IMR-90 (cell line): Measurements from ENCODE around the gene SOX2. TPM values are rescaled to one million over a fixed set of nuclear protein-coding genes. Genes with fewer than 3 reads are reported as not detected.

Experiments
- ATAC-seq: fragments of 200-7000 bp; cut with Tn5 transposase; 2 replicates; pipeline ENCODE4 v1.9.1; 2020; ENCODE audit warnings: low read depth, mild to moderate bottlenecking, moderate library complexity
- BruUV-seq: library from RNA; stranded (reverse); fragments of 400-500 nt; replicated peaks from 2 replicates; lab custom pipeline; 2021; lab: Mats Ljungman, UMichigan
- CTCF ChIA-PET: fragments of 300-600 bp; formaldehyde crosslinking; extraction: SDS; loops from one replicate; lab custom pipeline; 2021; ENCODE audit warnings: antibody characterized with exemption; lab: Yijun Ruan, JAX
- POLR2A ChIA-PET: fragments of 300-600 bp; sonication (Branson Sonifier 250); formaldehyde crosslinking; loops from one replicate; lab custom pipeline; 2022; ENCODE audit warnings: antibody characterized with exemption; ENCODE audit not compliant: unreplicated experiment; lab: Charles Lee
- DNase-seq: peaks from one replicate; pipeline ENCODE4 v3.0.0; 2013
- H2AFZ ChIP-seq: replicated peaks from 2 replicates; pipeline ENCODE3; 2013; ENCODE audit warnings: low read length, mild to moderate bottlenecking; ENCODE audit not compliant: poor library complexity
- H2AK5ac ChIP-seq: 2 replicates; pipeline ENCODE4 v1.6.1; 2013; ENCODE audit warnings: low read depth, low read length, inconsistent platforms
- H2AK9ac ChIP-seq: replicated peaks from 2 replicates; pipeline ENCODE3; 2013; ENCODE audit warnings: mild to moderate bottlenecking, low read depth, low read length, moderate library complexity; ENCODE audit not compliant: poor library complexity
- H2BK120ac ChIP-seq: 2 replicates; pipeline ENCODE4 v1.6.1; 2013; ENCODE audit warnings: low read depth, low read length, inconsistent platforms
- H2BK15ac ChIP-seq: 3 replicates; pipeline ENCODE4 v1.6.1; 2013; ENCODE audit warnings: low read depth, low read length, inconsistent platforms
- H2BK20ac ChIP-seq: 2 replicates; pipeline ENCODE4 v1.6.1; 2013; ENCODE audit warnings: low read depth, mild to moderate bottlenecking, inconsistent platforms, low read length, moderate library complexity
- H2BK5ac ChIP-seq: 2 replicates; pipeline ENCODE4 v1.6.1; 2013; ENCODE audit warnings: mild to moderate bottlenecking, low read depth, low read length, inconsistent platforms; ENCODE audit not compliant: poor library complexity, severe bottlenecking
- H3K14ac ChIP-seq: replicated peaks from 2 replicates; pipeline ENCODE4 v1.6.1; 2013; ENCODE audit warnings: low read depth, low read length, inconsistent platforms
- H3K18ac ChIP-seq: 2 replicates; pipeline ENCODE4 v1.6.1; 2013; ENCODE audit warnings: low read depth, low read length, control low read depth
- H3K23ac ChIP-seq: 2 replicates; pipeline ENCODE4 v1.6.1; 2013; ENCODE audit warnings: low read depth, low read length, inconsistent platforms
- H3K27ac ChIP-seq: 2 replicates; pipeline ENCODE4 v1.5.1; 2013; ENCODE audit warnings: mild to moderate bottlenecking, control low read depth, low read length; ENCODE audit not compliant: insufficient read depth
- H3K27me3 ChIP-seq: 2 replicates; pipeline ENCODE4 v1.6.1; 2013; ENCODE audit warnings: low read length; ENCODE audit not compliant: control insufficient read depth, insufficient read depth
- H3K36me3 ChIP-seq: 2 replicates; pipeline ENCODE4 v1.6.1; 2013; ENCODE audit warnings: low read length, mixed read lengths; ENCODE audit not compliant: control insufficient read depth, insufficient read depth
- H3K4ac ChIP-seq: 2 replicates; pipeline ENCODE4 v1.6.1; 2013; ENCODE audit warnings: low read depth, low read length, inconsistent platforms
- H3K4me1 ChIP-seq: 2 replicates; pipeline ENCODE4 v1.6.1; 2013; ENCODE audit warnings: low read length, mixed read lengths; ENCODE audit not compliant: control insufficient read depth, insufficient read depth
- H3K4me2 ChIP-seq: 2 replicates; pipeline ENCODE4 v1.6.1; 2013; ENCODE audit warnings: low read depth, mild to moderate bottlenecking, control low read depth, low read length, moderate library complexity
- H3K4me3 ChIP-seq: 2 replicates; pipeline ENCODE4 v1.5.1; 2013; ENCODE audit warnings: low read depth, mild to moderate bottlenecking, control low read depth, low read length, moderate library complexity; ENCODE audit not compliant: insufficient read depth
- H3K56ac ChIP-seq: 2 replicates; pipeline ENCODE4 v1.6.1; 2013; ENCODE audit warnings: low read length, inconsistent platforms; ENCODE audit not compliant: insufficient read depth; ENCODE audit errors: extremely low read depth
- H3K79me1 ChIP-seq, 2 experiments: 2 replicates each; pipeline ENCODE4 v1.6.1; 2013; ENCODE audit warnings: low read length in 2 of 2, inconsistent platforms in 1 of 2, low read depth in 1 of 2
- H3K9ac ChIP-seq: 2 replicates; pipeline ENCODE4 v1.6.1; 2013; ENCODE audit warnings: low read depth, low read length, control low read depth
- H3K9me1 ChIP-seq: 2 replicates; pipeline ENCODE4 v1.6.1; 2013; ENCODE audit warnings: low read length, inconsistent platforms; ENCODE audit not compliant: insufficient read depth
- H3K9me3 ChIP-seq: 2 replicates; pipeline ENCODE4 v1.6.1; 2013; ENCODE audit warnings: low read length; ENCODE audit not compliant: control insufficient read depth, insufficient read depth
- H4K20me1 ChIP-seq: 2 replicates; pipeline ENCODE4 v1.6.1; 2013; ENCODE audit warnings: low read length, inconsistent platforms; ENCODE audit not compliant: insufficient read depth
- H4K5ac ChIP-seq: 2 replicates; pipeline ENCODE4 v1.6.1; 2013; ENCODE audit warnings: mild to moderate bottlenecking, low read depth, low read length, control low read depth
- H4K8ac ChIP-seq, 2 experiments: 2 replicates each; pipeline ENCODE4 v1.6.1; 2013; ENCODE audit warnings: low read depth in 2 of 2, low read length in 2 of 2, control low read depth in 1 of 2, inconsistent platforms in 1 of 2
- H4K91ac ChIP-seq: 2 replicates; pipeline ENCODE4 v1.6.1; 2013; ENCODE audit warnings: low read depth, low read length, inconsistent platforms; ENCODE audit not compliant: insufficient read depth
- BHLHE40 ChIP-seq: fragments of 150-350 bp; IDR thresholded peaks from 2 replicates; pipeline ENCODE4 v1.6.1; 2016; ENCODE audit warnings: mild to moderate bottlenecking, low read depth, low read length
- CEBPB ChIP-seq: IDR thresholded peaks from 2 replicates; pipeline ENCODE4 v1.6.1; 2012; ENCODE audit warnings: low read depth, low read length, improper control_type of control experiment
- CHD1 ChIP-seq: IDR thresholded peaks from 2 replicates; pipeline ENCODE4 v1.6.1; 2012; ENCODE audit warnings: low read depth, low read length, improper control_type of control experiment
- FOS ChIP-seq: fragments of 150-350 bp; IDR thresholded peaks from 2 replicates; pipeline ENCODE4 v1.6.1; 2016; ENCODE audit warnings: low read depth, low read length
- MAFK ChIP-seq: IDR thresholded peaks from 2 replicates; pipeline ENCODE4 v1.6.1; 2012; ENCODE audit warnings: low read depth, low read length, improper control_type of control experiment
- MAZ ChIP-seq: IDR thresholded peaks from 2 replicates; pipeline ENCODE4 v1.6.1; 2012; ENCODE audit warnings: low read depth, mild to moderate bottlenecking, low read length, improper control_type of control experiment, moderate library complexity, borderline replicate concordance
- MXI1 ChIP-seq: IDR thresholded peaks from 2 replicates; pipeline ENCODE4 v1.6.1; 2012; ENCODE audit warnings: low read depth, mild to moderate bottlenecking, low read length, moderate library complexity, borderline replicate concordance
- NFE2L2 ChIP-seq: fragments of 150-350 bp; IDR thresholded peaks from 2 replicates; pipeline ENCODE4 v1.6.1; 2016; ENCODE audit warnings: low read depth, mild to moderate bottlenecking, low read length
- POLR2A ChIP-seq: IDR thresholded peaks from 2 replicates; pipeline ENCODE4 v1.6.1; 2012; ENCODE audit warnings: mild to moderate bottlenecking, low read depth, low read length
- RAD21 ChIP-seq: IDR thresholded peaks from 2 replicates; pipeline ENCODE4 v1.6.1; 2012; ENCODE audit warnings: low read length, improper control_type of control experiment
- RCOR1 ChIP-seq: IDR thresholded peaks from 2 replicates; pipeline ENCODE4 v1.6.1; 2012; ENCODE audit warnings: mild to moderate bottlenecking, low read length, improper control_type of control experiment; ENCODE audit not compliant: insufficient replicate concordance
- RFX5 ChIP-seq: IDR thresholded peaks from 2 replicates; pipeline ENCODE4 v1.8.0; 2012; ENCODE audit warnings: low read depth, mild to moderate bottlenecking, low read length, moderate library complexity
- SMC3 ChIP-seq: fragments of 150-350 bp; IDR thresholded peaks from 2 replicates; pipeline ENCODE4 v1.6.1; 2016; ENCODE audit warnings: low read depth, mild to moderate bottlenecking, antibody characterized with exemption, low read length, moderate library complexity
- WGBS, 2 experiments: methylation state at CpG; one replicate each; pipeline versions ENCODE4 v1.1.5 to v1.1.7; 2013; ENCODE audit warnings: missing lambda C conversion rate in 2 of 2; ENCODE audit not compliant: insufficient read length in 1 of 2; ENCODE audit errors: extremely low coverage in 2 of 2; 5-methylcytosine and 5-hydroxymethylcytosine counted together
- dilution Hi-C: fragments of 300-500 bp; cut with HindIII; formaldehyde crosslinking; loops from one replicate; pipeline ENCODE4 v1.14.3; 2018; ENCODE audit warnings: low sequenced_read_pairs; ENCODE audit not compliant: unreplicated experiment
- in situ Hi-C: fragments of 300-500 bp; cut with MboI; formaldehyde crosslinking; loops from 3 replicates; pipeline ENCODE4 v1.14.3; 2019; ENCODE audit warnings: low sequenced_read_pairs, inconsistent platforms, mixed read lengths
- intact Hi-C: fragments of 100-400 bp; cut with micrococcal nuclease; formaldehyde crosslinking; loops from 2 replicates; pipeline ENCODE4 v1.10.0; 2022
- polyA plus RNA-seq, 3 experiments: library from polyadenylated mRNA; depleted of rRNA; stranded (reverse); fragments of >200 nt; gene quantifications; 2 replicates each; pipeline ENCODE4 v1.2.3, GENCODE V29; 2012; ENCODE audit warnings: low replicate concordance in 1 of 3
- total RNA-seq: library from RNA; depleted of rRNA; stranded (reverse); fragments of >200 nt; gene quantifications from 2 replicates; pipeline ENCODE4 v1.2.3, GENCODE V29; 2012
- TF ChIP-seq, protein P1 (sequence below): fragments of 150-350 bp; IDR thresholded peaks from 2 replicates; pipeline ENCODE4 v1.6.1; 2017; ENCODE audit warnings: mild to moderate bottlenecking, antibody characterized with exemption, low read length, low read depth
- TF ChIP-seq, protein P2 (sequence below): fragments of 150-350 bp; IDR thresholded peaks from 2 replicates; pipeline ENCODE4 v1.6.1; 2016; ENCODE audit warnings: low read depth, mild to moderate bottlenecking, low read length, moderate library complexity, borderline replicate concordance
- TF ChIP-seq, protein P3 (sequence below): conservative IDR thresholded peaks from 2 replicates; pipeline ENCODE4 v1.5.1; 2012; ENCODE audit warnings: mild to moderate bottlenecking, low read depth, low read length, improper control_type of control experiment

SOX2 gene
- total and polyA plus RNA-seq, 2 of the 4 experiments (the other 2 are of a cell fraction) = not detected

DNA sequence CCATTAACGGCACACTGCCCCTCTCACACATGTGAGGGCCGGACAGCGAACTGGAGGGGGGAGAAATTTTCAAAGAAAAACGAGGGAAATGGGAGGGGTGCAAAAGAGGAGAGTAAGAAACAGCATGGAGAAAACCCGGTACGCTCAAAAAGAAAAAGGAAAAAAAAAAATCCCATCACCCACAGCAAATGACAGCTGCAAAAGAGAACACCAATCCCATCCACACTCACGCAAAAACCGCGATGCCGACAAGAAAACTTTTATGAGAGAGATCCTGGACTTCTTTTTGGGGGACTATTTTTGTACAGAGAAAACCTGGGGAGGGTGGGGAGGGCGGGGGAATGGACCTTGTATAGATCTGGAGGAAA, 1.5 kb downstream of the SOX2 start:
- H2BK20ac ChIP-seq = no peak overlapping the region
- H3K56ac ChIP-seq = no peak overlapping the region
- no peak overlapping the region for H4K8ac ChIP-seq
- DNase-seq (no peak), ATAC-seq (no peak)
- no peaks in the 10 kb centered on the region for H3K4me1 ChIP-seq
- POLR2A ChIA-PET = no interaction called here
- no peak overlapping the region for H2AK5ac ChIP-seq
- dilution Hi-C loops (no loop called here), in situ Hi-C loops (no loop called here), intact Hi-C loops (no loop called here)
- no peak overlapping the region for H2AFZ ChIP-seq
- no peak overlapping the region for H2AK9ac ChIP-seq
- no peak overlapping the region for H2BK15ac ChIP-seq
- no peak overlapping the region for H3K4me3 ChIP-seq
- H4K5ac ChIP-seq = no peak overlapping the region
- H3K4me2 ChIP-seq = no peak overlapping the region
- H3K18ac ChIP-seq = no peak overlapping the region
- no peak overlapping the region for H3K4ac ChIP-seq
- H3K14ac ChIP-seq = no peak overlapping the region
- H3K27ac ChIP-seq = no peak overlapping the region
- H3K23ac ChIP-seq = no peak overlapping the region
- peaks cover 45% of the 10 kb centered on the region for H3K27me3 ChIP-seq
- CTCF ChIA-PET = interaction anchor here (0.6 kb wide), 1 partner anchor 970 kb away, joined by 3 read pairs; no protein-coding TSS in a partner anchor
- no peaks in the 10 kb centered on the region for H3K9me1 ChIP-seq
- no peaks in the 10 kb centered on the region for H4K20me1 ChIP-seq
- H3K9ac ChIP-seq = no peak overlapping the region
- H3K36me3 ChIP-seq = no peaks in the 10 kb centered on the region
- BruUV-seq = no TSS peak
- H4K91ac ChIP-seq = no peak overlapping the region
- no peaks in the 10 kb centered on the region for H3K9me3 ChIP-seq
- TF ChIP-seq FOS (no peak), RFX5 (no peak), MAZ (no peak), POLR2A (no peak), RAD21 (no peak), CHD1 (no peak), MXI1 (no peak), RCOR1 (no peak), MAFK (no peak), NFE2L2 (no peak), CEBPB (no peak), SMC3 (no peak), BHLHE40 (no peak)
- TF ChIP-seq, protein P1, sequence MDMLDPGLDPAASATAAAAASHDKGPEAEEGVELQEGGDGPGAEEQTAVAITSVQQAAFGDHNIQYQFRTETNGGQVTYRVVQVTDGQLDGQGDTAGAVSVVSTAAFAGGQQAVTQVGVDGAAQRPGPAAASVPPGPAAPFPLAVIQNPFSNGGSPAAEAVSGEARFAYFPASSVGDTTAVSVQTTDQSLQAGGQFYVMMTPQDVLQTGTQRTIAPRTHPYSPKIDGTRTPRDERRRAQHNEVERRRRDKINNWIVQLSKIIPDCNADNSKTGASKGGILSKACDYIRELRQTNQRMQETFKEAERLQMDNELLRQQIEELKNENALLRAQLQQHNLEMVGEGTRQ = no peak
- TF ChIP-seq, protein P2, sequence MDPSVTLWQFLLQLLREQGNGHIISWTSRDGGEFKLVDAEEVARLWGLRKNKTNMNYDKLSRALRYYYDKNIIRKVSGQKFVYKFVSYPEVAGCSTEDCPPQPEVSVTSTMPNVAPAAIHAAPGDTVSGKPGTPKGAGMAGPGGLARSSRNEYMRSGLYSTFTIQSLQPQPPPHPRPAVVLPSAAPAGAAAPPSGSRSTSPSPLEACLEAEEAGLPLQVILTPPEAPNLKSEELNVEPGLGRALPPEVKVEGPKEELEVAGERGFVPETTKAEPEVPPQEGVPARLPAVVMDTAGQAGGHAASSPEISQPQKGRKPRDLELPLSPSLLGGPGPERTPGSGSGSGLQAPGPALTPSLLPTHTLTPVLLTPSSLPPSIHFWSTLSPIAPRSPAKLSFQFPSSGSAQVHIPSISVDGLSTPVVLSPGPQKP = no peak
- TF ChIP-seq, protein P3, sequence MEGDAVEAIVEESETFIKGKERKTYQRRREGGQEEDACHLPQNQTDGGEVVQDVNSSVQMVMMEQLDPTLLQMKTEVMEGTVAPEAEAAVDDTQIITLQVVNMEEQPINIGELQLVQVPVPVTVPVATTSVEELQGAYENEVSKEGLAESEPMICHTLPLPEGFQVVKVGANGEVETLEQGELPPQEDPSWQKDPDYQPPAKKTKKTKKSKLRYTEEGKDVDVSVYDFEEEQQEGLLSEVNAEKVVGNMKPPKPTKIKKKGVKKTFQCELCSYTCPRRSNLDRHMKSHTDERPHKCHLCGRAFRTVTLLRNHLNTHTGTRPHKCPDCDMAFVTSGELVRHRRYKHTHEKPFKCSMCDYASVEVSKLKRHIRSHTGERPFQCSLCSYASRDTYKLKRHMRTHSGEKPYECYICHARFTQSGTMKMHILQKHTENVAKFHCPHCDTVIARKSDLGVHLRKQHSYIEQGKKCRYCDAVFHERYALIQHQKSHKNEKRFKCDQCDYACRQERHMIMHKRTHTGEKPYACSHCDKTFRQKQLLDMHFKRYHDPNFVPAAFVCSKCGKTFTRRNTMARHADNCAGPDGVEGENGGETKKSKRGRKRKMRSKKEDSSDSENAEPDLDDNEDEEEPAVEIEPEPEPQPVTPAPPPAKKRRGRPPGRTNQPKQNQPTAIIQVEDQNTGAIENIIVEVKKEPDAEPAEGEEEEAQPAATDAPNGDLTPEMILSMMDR = no peak
- H2BK120ac ChIP-seq = no peak overlapping the region
- no peaks in the 10 kb centered on the region for H3K79me1 ChIP-seq
- no peak overlapping the region for H2BK5ac ChIP-seq
- WGBS, 2 experiments = no CpG with 5 or more reads among the region's 11 CpGs
